IMR-90 (cell line): Measurements from ENCODE around the gene PTH1R. TPM values are rescaled to one million over a fixed set of nuclear protein-coding genes. Genes with fewer than 3 reads are reported as not detected.
A peak's percentile ranks its signal among the peaks of the same experiment; 100 is the strongest.

Experiments
- ATAC-seq: fragments of 200-7000 bp; cut with Tn5 transposase; 2 replicates; pipeline ENCODE4 v1.9.1; 2020; ENCODE audit warnings: low read depth, mild to moderate bottlenecking, moderate library complexity
- BruUV-seq: library from RNA; stranded (reverse); fragments of 400-500 nt; replicated peaks from 2 replicates; lab custom pipeline; 2021; lab: Mats Ljungman, UMichigan
- CTCF ChIA-PET: fragments of 300-600 bp; formaldehyde crosslinking; extraction: SDS; loops from one replicate; lab custom pipeline; 2021; ENCODE audit warnings: antibody characterized with exemption; lab: Yijun Ruan, JAX
- POLR2A ChIA-PET: fragments of 300-600 bp; sonication (Branson Sonifier 250); formaldehyde crosslinking; loops from one replicate; lab custom pipeline; 2022; ENCODE audit warnings: antibody characterized with exemption; ENCODE audit not compliant: unreplicated experiment; lab: Charles Lee
- DNase-seq: peaks from one replicate; pipeline ENCODE4 v3.0.0; 2013
- H2AFZ ChIP-seq: replicated peaks from 2 replicates; pipeline ENCODE3; 2013; ENCODE audit warnings: low read length, mild to moderate bottlenecking; ENCODE audit not compliant: poor library complexity
- H2AK5ac ChIP-seq: 2 replicates; pipeline ENCODE4 v1.6.1; 2013; ENCODE audit warnings: low read depth, low read length, inconsistent platforms
- H2AK9ac ChIP-seq: replicated peaks from 2 replicates; pipeline ENCODE3; 2013; ENCODE audit warnings: mild to moderate bottlenecking, low read depth, low read length, moderate library complexity; ENCODE audit not compliant: poor library complexity
- H2BK120ac ChIP-seq: 2 replicates; pipeline ENCODE4 v1.6.1; 2013; ENCODE audit warnings: low read depth, low read length, inconsistent platforms
- H2BK15ac ChIP-seq: 3 replicates; pipeline ENCODE4 v1.6.1; 2013; ENCODE audit warnings: low read depth, low read length, inconsistent platforms
- H2BK20ac ChIP-seq: 2 replicates; pipeline ENCODE4 v1.6.1; 2013; ENCODE audit warnings: low read depth, mild to moderate bottlenecking, inconsistent platforms, low read length, moderate library complexity
- H2BK5ac ChIP-seq: 2 replicates; pipeline ENCODE4 v1.6.1; 2013; ENCODE audit warnings: mild to moderate bottlenecking, low read depth, low read length, inconsistent platforms; ENCODE audit not compliant: poor library complexity, severe bottlenecking
- H3K14ac ChIP-seq: replicated peaks from 2 replicates; pipeline ENCODE4 v1.6.1; 2013; ENCODE audit warnings: low read depth, low read length, inconsistent platforms
- H3K18ac ChIP-seq: 2 replicates; pipeline ENCODE4 v1.6.1; 2013; ENCODE audit warnings: low read depth, low read length, control low read depth
- H3K23ac ChIP-seq: 2 replicates; pipeline ENCODE4 v1.6.1; 2013; ENCODE audit warnings: low read depth, low read length, inconsistent platforms
- H3K27ac ChIP-seq: 2 replicates; pipeline ENCODE4 v1.5.1; 2013; ENCODE audit warnings: mild to moderate bottlenecking, control low read depth, low read length; ENCODE audit not compliant: insufficient read depth
- H3K27me3 ChIP-seq: 2 replicates; pipeline ENCODE4 v1.6.1; 2013; ENCODE audit warnings: low read length; ENCODE audit not compliant: control insufficient read depth, insufficient read depth
- H3K36me3 ChIP-seq: 2 replicates; pipeline ENCODE4 v1.6.1; 2013; ENCODE audit warnings: low read length, mixed read lengths; ENCODE audit not compliant: control insufficient read depth, insufficient read depth
- H3K4ac ChIP-seq: 2 replicates; pipeline ENCODE4 v1.6.1; 2013; ENCODE audit warnings: low read depth, low read length, inconsistent platforms
- H3K4me1 ChIP-seq: 2 replicates; pipeline ENCODE4 v1.6.1; 2013; ENCODE audit warnings: low read length, mixed read lengths; ENCODE audit not compliant: control insufficient read depth, insufficient read depth
- H3K4me2 ChIP-seq: 2 replicates; pipeline ENCODE4 v1.6.1; 2013; ENCODE audit warnings: low read depth, mild to moderate bottlenecking, control low read depth, low read length, moderate library complexity
- H3K4me3 ChIP-seq: 2 replicates; pipeline ENCODE4 v1.5.1; 2013; ENCODE audit warnings: low read depth, mild to moderate bottlenecking, control low read depth, low read length, moderate library complexity; ENCODE audit not compliant: insufficient read depth
- H3K56ac ChIP-seq: 2 replicates; pipeline ENCODE4 v1.6.1; 2013; ENCODE audit warnings: low read length, inconsistent platforms; ENCODE audit not compliant: insufficient read depth; ENCODE audit errors: extremely low read depth
- H3K79me1 ChIP-seq, 2 experiments: 2 replicates each; pipeline ENCODE4 v1.6.1; 2013; ENCODE audit warnings: low read length in 2 of 2, inconsistent platforms in 1 of 2, low read depth in 1 of 2
- H3K9ac ChIP-seq: 2 replicates; pipeline ENCODE4 v1.6.1; 2013; ENCODE audit warnings: low read depth, low read length, control low read depth
- H3K9me1 ChIP-seq: 2 replicates; pipeline ENCODE4 v1.6.1; 2013; ENCODE audit warnings: low read length, inconsistent platforms; ENCODE audit not compliant: insufficient read depth
- H3K9me3 ChIP-seq: 2 replicates; pipeline ENCODE4 v1.6.1; 2013; ENCODE audit warnings: low read length; ENCODE audit not compliant: control insufficient read depth, insufficient read depth
- H4K20me1 ChIP-seq: 2 replicates; pipeline ENCODE4 v1.6.1; 2013; ENCODE audit warnings: low read length, inconsistent platforms; ENCODE audit not compliant: insufficient read depth
- H4K5ac ChIP-seq: 2 replicates; pipeline ENCODE4 v1.6.1; 2013; ENCODE audit warnings: mild to moderate bottlenecking, low read depth, low read length, control low read depth
- H4K8ac ChIP-seq, 2 experiments: 2 replicates each; pipeline ENCODE4 v1.6.1; 2013; ENCODE audit warnings: low read depth in 2 of 2, low read length in 2 of 2, control low read depth in 1 of 2, inconsistent platforms in 1 of 2
- H4K91ac ChIP-seq: 2 replicates; pipeline ENCODE4 v1.6.1; 2013; ENCODE audit warnings: low read depth, low read length, inconsistent platforms; ENCODE audit not compliant: insufficient read depth
- BHLHE40 ChIP-seq: fragments of 150-350 bp; IDR thresholded peaks from 2 replicates; pipeline ENCODE4 v1.6.1; 2016; ENCODE audit warnings: mild to moderate bottlenecking, low read depth, low read length
- RCOR1 ChIP-seq: IDR thresholded peaks from 2 replicates; pipeline ENCODE4 v1.6.1; 2012; ENCODE audit warnings: mild to moderate bottlenecking, low read length, improper control_type of control experiment; ENCODE audit not compliant: insufficient replicate concordance
- WGBS, 2 experiments: methylation state at CpG; one replicate each; pipeline versions ENCODE4 v1.1.5 to v1.1.7; 2013; ENCODE audit warnings: missing lambda C conversion rate in 2 of 2; ENCODE audit not compliant: insufficient read length in 1 of 2; ENCODE audit errors: extremely low coverage in 2 of 2; 5-methylcytosine and 5-hydroxymethylcytosine counted together
- dilution Hi-C: fragments of 300-500 bp; cut with HindIII; formaldehyde crosslinking; loops from one replicate; pipeline ENCODE4 v1.14.3; 2018; ENCODE audit warnings: low sequenced_read_pairs; ENCODE audit not compliant: unreplicated experiment
- in situ Hi-C: fragments of 300-500 bp; cut with MboI; formaldehyde crosslinking; loops from 3 replicates; pipeline ENCODE4 v1.14.3; 2019; ENCODE audit warnings: low sequenced_read_pairs, inconsistent platforms, mixed read lengths
- intact Hi-C: fragments of 100-400 bp; cut with micrococcal nuclease; formaldehyde crosslinking; loops from 2 replicates; pipeline ENCODE4 v1.10.0; 2022
- polyA plus RNA-seq, 3 experiments: library from polyadenylated mRNA; depleted of rRNA; stranded (reverse); fragments of >200 nt; gene quantifications; 2 replicates each; pipeline ENCODE4 v1.2.3, GENCODE V29; 2012; ENCODE audit warnings: low replicate concordance in 1 of 3
- total RNA-seq: library from RNA; depleted of rRNA; stranded (reverse); fragments of >200 nt; gene quantifications from 2 replicates; pipeline ENCODE4 v1.2.3, GENCODE V29; 2012

PTH1R gene
- total and polyA plus RNA-seq, 2 of the 4 experiments (the other 2 are of a cell fraction), result 0.15 to 0.18 TPM

DNA sequence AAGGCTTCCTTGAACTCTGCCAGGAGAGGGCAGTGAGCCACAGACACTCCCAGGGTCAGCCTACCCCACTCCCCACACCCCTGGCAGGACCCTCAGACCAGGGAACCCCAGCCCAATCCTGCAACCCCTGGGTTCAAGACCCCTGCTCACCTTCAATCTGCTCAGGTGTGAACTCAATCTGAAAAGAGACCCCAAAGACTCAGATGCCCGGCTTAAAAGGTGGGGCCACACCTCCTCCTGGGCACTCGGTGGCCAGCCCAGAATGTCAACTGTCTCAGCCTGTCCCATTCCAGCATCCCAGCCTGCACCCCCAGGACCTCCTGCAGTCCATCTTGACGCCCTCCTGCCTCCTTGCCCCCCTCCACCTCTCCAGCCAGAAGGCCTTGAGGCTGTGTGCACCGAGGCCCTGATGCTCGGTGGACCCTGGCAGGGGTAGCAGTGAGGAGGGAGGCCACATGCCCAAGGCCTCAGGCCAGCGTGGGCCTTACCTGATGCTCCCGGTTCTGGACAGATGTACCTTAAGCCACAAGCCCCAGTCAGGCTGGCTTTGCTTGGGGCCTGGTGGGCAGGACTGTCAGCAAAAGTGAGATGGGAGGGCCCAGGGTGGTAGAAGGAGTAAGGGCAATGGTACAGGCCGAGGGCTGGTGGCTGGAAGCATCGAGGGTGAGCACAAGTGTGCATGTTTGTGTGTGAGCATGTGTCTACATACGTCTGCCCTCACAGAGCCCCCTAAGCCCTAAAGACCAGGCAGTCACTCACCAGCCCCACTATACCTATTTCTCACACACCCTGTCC, 16.5 kb upstream of the PTH1R start:
- no peak overlapping the region for H2AFZ ChIP-seq
- H2BK20ac ChIP-seq, result no peak overlapping the region
- H3K36me3 ChIP-seq, result no peaks in the 10 kb centered on the region
- no peak overlapping the region for H3K4ac ChIP-seq
- no peak overlapping the region for H4K8ac ChIP-seq
- no peaks in the 10 kb centered on the region for H3K79me1 ChIP-seq
- no peak overlapping the region for H3K4me3 ChIP-seq
- H4K20me1 ChIP-seq, result no peaks in the 10 kb centered on the region
- H2AK9ac ChIP-seq, result peak overlapping the region; percentile 50
- no peak for ATAC-seq
- no peak overlapping the region for H2BK15ac ChIP-seq
- CTCF ChIA-PET, result no interaction called here
- H3K4me1 ChIP-seq, result no peaks in the 10 kb centered on the region; the same call in 1 of the 2 replicates
- H2BK5ac ChIP-seq, result no peak overlapping the region
- BruUV-seq, result no TSS peak
- H2AK5ac ChIP-seq, result no peak overlapping the region
- H2BK120ac ChIP-seq, result no peak overlapping the region
- dilution Hi-C loops (no loop called here), intact Hi-C loops (no loop called here), in situ Hi-C loops (no loop called here)
- no peak overlapping the region for H3K18ac ChIP-seq
- no peak overlapping the region for H3K4me2 ChIP-seq
- H3K27ac ChIP-seq, result no peak overlapping the region
- no peak overlapping the region for H3K23ac ChIP-seq
- TF ChIP-seq BHLHE40 (no peak), RCOR1 (no peak)
- no peak overlapping the region for H4K91ac ChIP-seq
- no peak overlapping the region for H3K9ac ChIP-seq
- no peak for DNase-seq
- no peaks in the 10 kb centered on the region for H3K9me3 ChIP-seq
- no peak overlapping the region for H3K14ac ChIP-seq
- peaks cover 49% of the 10 kb centered on the region for H3K27me3 ChIP-seq
- 75% methylated on average over 2 of the region's 10 CpGs; no CpG with 5 or more reads in 1 of the 2 experiments for WGBS, 2 experiments
- no peaks in the 10 kb centered on the region; the same call in 1 of the 2 replicates for H3K9me1 ChIP-seq
- no peak overlapping the region for H3K56ac ChIP-seq
- H4K5ac ChIP-seq, result no peak overlapping the region
- POLR2A ChIA-PET, result no interaction called here
